ENCODE results near the gene DMC1. TPM values are rescaled to one million over a fixed set of nuclear protein-coding genes. Genes with fewer than 3 reads are reported as not detected.

DMC1 gene
- total RNA-seq, 4 donors from 2014 or later = 2.9 to 5.1 TPM; not detected in 2

DNA sequence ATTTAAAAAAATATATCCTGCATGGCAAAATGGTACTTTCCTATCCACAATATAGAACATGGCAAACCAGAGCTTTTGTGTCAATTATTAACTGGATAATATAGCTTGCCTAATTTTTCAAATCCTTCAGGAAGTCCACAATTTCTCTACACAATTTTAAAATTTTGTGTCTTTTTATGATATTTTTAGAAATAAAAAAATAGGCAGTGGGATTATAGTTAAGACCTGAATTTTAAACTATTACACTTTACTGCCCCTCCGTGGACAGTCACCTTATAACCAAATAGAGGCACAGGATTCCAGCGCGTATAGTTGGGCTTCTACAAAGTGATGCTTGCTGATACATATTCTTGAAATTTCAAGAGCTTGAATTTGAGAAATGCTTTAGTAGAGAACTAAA, 2.1 kb upstream of the DMC1 start:
- TF ChIP-seq, protein P1, sequence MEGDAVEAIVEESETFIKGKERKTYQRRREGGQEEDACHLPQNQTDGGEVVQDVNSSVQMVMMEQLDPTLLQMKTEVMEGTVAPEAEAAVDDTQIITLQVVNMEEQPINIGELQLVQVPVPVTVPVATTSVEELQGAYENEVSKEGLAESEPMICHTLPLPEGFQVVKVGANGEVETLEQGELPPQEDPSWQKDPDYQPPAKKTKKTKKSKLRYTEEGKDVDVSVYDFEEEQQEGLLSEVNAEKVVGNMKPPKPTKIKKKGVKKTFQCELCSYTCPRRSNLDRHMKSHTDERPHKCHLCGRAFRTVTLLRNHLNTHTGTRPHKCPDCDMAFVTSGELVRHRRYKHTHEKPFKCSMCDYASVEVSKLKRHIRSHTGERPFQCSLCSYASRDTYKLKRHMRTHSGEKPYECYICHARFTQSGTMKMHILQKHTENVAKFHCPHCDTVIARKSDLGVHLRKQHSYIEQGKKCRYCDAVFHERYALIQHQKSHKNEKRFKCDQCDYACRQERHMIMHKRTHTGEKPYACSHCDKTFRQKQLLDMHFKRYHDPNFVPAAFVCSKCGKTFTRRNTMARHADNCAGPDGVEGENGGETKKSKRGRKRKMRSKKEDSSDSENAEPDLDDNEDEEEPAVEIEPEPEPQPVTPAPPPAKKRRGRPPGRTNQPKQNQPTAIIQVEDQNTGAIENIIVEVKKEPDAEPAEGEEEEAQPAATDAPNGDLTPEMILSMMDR (IDR thresholded peaks at IDR 0.05; ENCODE audit: low read depth) = no peak

DNA sequence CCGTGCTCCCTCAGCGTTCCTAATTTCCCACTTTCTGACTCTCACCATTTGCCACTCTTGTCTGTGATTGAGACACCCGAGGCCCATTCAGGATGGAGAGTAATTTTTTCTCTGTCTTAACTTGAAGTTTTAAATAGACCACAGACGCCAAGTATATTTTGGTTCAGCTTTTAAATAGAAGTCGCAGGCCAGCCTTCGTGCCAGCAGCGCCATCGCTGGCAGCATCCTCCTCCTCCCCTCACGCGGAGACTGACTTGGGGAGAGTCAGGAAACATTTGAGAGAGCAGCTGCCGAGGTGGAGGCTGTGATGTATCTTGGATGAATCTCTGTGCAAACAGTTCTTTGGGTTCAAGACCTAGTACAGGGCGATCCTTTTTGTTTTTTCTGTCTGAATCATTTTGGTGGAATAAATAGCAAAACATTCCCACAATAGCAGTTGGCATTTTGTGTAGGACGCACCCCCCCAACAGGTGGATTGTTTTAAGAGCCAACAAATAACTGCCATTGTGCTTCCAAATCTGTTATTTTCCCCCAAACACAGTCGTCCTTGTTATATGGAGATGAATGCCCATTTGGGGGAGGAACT, 889 bp upstream of the DMC1 start:
- TF ChIP-seq, protein P1 (IDR thresholded peaks at IDR 0.05; ENCODE audit: low read depth) = no peak

GRCh38 chr22:38569181-38569971, 607 bp downstream of the DMC1 start:
- TF ChIP-seq, protein P1 (IDR thresholded peaks at IDR 0.05; ENCODE audit: low read depth) = no peak

DNA sequence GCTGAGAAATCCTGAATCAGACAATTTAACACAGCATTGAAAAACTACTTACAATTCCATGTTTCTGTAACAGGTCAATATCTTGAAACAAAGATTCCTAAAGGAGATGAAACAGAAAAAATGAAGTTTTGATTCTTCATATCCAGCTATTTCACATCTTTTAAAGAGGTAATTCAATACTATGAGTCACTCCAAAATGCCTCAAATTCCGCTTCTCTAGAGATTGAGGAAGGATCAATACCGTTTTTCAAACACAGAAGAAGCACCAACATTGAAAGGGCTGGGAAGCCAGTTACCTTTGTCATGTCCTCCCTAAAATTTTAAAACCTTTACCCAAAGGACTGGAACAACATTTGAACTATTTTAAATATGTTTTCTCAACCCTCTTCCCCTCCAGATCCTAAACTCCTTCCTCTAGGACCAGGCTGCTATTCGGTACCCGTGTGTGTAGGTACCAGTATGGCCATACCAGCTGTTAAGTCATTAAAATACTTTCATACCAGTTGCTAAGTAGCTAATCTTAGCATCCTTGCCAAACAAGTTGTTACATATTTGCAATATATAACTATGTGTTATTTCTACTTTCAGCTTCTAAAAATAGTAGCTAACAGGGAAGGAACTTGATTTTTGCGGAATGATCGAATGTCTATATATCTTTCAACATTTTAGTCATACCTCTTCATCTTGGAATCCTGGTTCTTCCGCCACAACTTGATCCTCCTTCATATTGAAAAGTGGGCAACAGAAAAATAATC, 2.3 kb downstream of the DMC1 start:
- TF ChIP-seq, protein P1 (IDR thresholded peaks at IDR 0.05; ENCODE audit: low read depth) = no peak

DNA sequence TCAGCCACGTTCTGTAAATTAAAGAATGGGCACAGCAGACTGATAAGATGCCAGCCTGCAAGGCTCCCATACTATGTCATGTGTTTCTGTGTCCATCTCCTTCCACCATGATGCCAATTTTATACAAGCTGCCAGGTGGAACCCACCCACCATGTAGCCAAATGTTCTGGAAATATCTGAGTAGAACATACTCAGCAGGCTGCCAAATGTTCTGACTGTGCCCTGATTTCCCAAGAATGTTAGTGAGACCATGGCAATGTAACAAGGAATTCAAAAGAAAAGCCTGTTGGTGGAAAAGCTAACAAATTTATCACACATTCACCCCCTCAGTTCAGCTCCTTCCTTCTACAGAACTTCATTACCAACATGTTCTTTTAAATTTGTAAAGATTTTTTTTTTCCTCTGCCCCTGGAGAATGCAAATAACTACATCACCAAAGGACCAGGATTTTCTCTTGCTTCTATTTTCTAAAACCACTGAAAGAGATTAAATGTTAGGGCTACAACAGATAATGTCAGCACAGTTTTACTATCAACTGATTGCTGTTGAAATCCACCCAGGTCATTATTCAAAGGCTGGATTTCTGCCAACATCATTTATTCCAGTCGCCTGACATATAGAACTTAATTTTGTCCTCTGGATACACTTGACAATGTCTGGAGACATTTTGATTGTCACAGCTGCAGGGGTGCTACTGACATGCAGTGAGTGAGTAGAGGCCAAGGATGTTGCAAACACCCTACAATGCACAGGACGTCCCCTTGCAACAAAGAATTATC, 3.1 kb downstream of the DMC1 start:
- TF ChIP-seq, protein P1 (IDR thresholded peaks at IDR 0.05; ENCODE audit: low read depth) = no peak

- TF ChIP-seq, protein P1 (IDR thresholded peaks at IDR 0.05; ENCODE audit: low read depth) = no peak
Observed at GRCh38 chr22:38565441-38565840, 4.5 kb downstream of the DMC1 start.
